AG04449 (cell line): Measurements from ENCODE around the gene CAPG.
"Not testable (repeated sequence)": the region's sequence is repeated elsewhere in the genome, so short reads cannot be mapped to it uniquely, and the experiment has no call there.

Experiments used
- CTCF ChIA-PET: fragments of 350-600 bp; formaldehyde crosslinking; extraction: SDS; loops from one replicate; lab custom pipeline; 2021; ENCODE audit warnings: antibody characterized with exemption; lab: Yijun Ruan, JAX
- POLR2A ChIA-PET: fragments of 400-600, 350-600 bp; formaldehyde crosslinking; extraction: SDS; loops from one replicate; lab custom pipeline; 2020; ENCODE audit warnings: antibody characterized with exemption, inconsistent platforms; lab: Yijun Ruan, JAX
- DNase-seq: peaks from one replicate; pipeline ENCODE4 v3.0.0-alpha.2; 2010; ENCODE audit warnings: low read depth, low spot score
- H3K4me3 ChIP-seq: 2 replicates; pipeline ENCODE4 v1.5.1; 2011; ENCODE audit warnings: low read depth, mild to moderate bottlenecking, control low read depth, low read length
- TF ChIP-seq, protein P1 (sequence below): IDR thresholded peaks from one replicate; pipeline ENCODE4 v1.5.1; 2011; ENCODE audit warnings: mild to moderate bottlenecking, moderate library complexity, low read length, control low read depth, inconsistent platforms; ENCODE audit not compliant: insufficient read depth; ENCODE audit errors: missing control alignments

The CAPG gene

GRCh38 chr2:85439986-85440385, 29.8 kb upstream of the CAPG start:
- ChIA-PET CTCF (interaction anchor here (1.7 to 34.9 kb wide), 2 partner anchors 20 to 108 kb away, joined by 11 to 922 read pairs; partner anchors contain the start of genes GGCX and MAT2A), POLR2A (no interaction called here)
- TF ChIP-seq, protein P1, sequence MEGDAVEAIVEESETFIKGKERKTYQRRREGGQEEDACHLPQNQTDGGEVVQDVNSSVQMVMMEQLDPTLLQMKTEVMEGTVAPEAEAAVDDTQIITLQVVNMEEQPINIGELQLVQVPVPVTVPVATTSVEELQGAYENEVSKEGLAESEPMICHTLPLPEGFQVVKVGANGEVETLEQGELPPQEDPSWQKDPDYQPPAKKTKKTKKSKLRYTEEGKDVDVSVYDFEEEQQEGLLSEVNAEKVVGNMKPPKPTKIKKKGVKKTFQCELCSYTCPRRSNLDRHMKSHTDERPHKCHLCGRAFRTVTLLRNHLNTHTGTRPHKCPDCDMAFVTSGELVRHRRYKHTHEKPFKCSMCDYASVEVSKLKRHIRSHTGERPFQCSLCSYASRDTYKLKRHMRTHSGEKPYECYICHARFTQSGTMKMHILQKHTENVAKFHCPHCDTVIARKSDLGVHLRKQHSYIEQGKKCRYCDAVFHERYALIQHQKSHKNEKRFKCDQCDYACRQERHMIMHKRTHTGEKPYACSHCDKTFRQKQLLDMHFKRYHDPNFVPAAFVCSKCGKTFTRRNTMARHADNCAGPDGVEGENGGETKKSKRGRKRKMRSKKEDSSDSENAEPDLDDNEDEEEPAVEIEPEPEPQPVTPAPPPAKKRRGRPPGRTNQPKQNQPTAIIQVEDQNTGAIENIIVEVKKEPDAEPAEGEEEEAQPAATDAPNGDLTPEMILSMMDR: no peak
- H3K4me3 ChIP-seq: no peak overlapping the region
- DNase-seq: no peak

DNA sequence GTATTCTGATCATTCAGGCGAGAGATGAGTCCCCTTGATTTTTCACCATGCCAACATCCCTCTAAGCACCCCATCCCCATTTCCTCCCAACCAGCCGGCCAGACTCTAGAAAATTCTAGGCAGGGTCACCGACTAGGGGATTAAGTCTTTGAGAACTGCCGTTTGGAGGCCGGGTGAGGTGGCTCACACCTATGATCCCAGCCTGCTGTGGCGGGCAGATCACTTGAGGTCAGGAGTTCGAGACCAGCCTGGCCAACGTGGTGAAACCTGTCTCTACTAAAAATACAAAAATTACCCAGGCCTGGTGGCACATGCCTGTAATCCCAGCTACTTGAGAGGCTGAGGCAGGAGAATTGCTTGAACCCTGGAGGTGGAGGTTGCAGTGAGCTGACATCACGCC, 29.4 kb upstream of the CAPG start:
- H3K4me3 ChIP-seq, DNase-seq: not testable (repeated sequence)
- ChIA-PET POLR2A (interaction anchor here (3.9 kb wide), 1 partner anchor 100 kb away, joined by 47 read pairs; the partner anchor contains the start of gene MAT2A), CTCF (interaction anchor here (34.9 kb wide), 1 partner anchor 108 kb away, joined by 922 read pairs; the partner anchor contains the start of genes GGCX and MAT2A)

- TF ChIP-seq, protein P1: no peak
- ChIA-PET POLR2A (interaction anchor here (3.9 kb wide), 1 partner anchor 101 kb away, joined by 47 read pairs; the partner anchor contains the start of gene MAT2A), CTCF (interaction anchor here (2.2 to 34.9 kb wide), 2 partner anchors 19 to 109 kb away, joined by 15 to 922 read pairs; partner anchors contain the start of genes GGCX and MAT2A)
- DNase-seq: no peak
- H3K4me3 ChIP-seq: no peak overlapping the region
Measured at GRCh38 chr2:85439025-85439472, 28.9 kb upstream of the CAPG start.

GRCh38 chr2:85438201-85439024, 28.2 kb upstream of the CAPG start:
- ChIA-PET CTCF (interaction anchor here (1.5 to 34.9 kb wide), 3 partner anchors 11 to 110 kb away, joined by 3 to 922 read pairs (median 15); partner anchors contain the start of genes GGCX and MAT2A), POLR2A (interaction anchor here (0.6 to 3.9 kb wide), 6 partner anchors 7 to 112 kb away, joined by 3 to 47 read pairs (median 4); partner anchors contain the start of gene MAT2A)
- H3K4me3 ChIP-seq: peak overlapping the region; percentile 45
- TF ChIP-seq, protein P1: no peak
- no peak for DNase-seq

DNA sequence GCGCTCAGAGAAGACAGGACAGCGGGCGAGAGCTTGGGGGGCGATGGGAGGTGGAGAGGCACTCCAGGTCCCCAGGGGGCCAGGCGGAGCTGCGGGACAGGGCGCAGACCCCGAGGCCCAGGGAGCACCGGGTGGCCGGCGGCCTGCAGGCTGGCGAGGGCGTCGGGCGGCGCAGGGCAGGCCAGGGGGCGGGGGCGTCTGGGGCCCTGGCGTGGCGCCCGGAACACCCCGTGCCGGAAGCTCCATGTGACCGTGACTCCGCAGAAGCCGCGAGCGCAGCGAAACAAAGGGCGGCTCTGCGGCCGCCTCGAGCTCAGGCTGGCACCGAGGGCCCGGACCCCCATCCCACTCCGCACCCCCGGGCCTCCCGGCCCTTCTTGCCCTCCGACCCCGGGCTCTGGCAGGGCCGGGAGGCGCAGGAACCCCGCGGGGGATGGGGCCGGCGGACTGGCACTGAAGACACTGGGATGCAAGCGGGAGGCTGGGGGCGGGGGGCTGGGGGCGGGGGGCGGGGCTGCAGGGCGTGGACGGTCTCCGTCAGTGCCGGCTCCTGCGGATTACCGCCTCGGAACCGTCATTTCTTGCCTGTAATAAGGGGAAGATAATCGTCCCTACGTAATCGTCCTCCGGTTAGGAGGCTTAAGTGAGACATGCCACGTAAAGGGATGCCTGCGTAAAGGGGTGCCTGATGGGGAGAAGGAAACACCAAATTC, 27.5 kb upstream of the CAPG start:
- TF ChIP-seq, protein P1: no peak
- H3K4me3 ChIP-seq: peak overlapping the region; percentile 45
- POLR2A ChIA-PET: interaction anchor here (0.7 to 3.9 kb wide), 8 partner anchors 8 to 112 kb away, joined by 3 to 47 read pairs (median 4); partner anchors contain the start of gene MAT2A
- CTCF ChIA-PET: interaction anchor here (0.6 to 34.9 kb wide), 4 partner anchors 10 to 110 kb away, joined by 3 to 922 read pairs (median 9); partner anchors contain the start of genes GGCX and MAT2A
- no peak for DNase-seq

GRCh38 chr2:85436836-85437487, 26.8 kb upstream of the CAPG start:
- no peak for DNase-seq
- CTCF ChIA-PET: interaction anchor here (0.6 to 34.9 kb wide), 4 partner anchors 9 to 111 kb away, joined by 3 to 922 read pairs (median 9); partner anchors contain the start of genes GGCX and MAT2A
- no peak overlapping the region for H3K4me3 ChIP-seq
- TF ChIP-seq, protein P1: no peak
- POLR2A ChIA-PET: interaction anchor here (0.7 to 3.9 kb wide), 7 partner anchors 9 to 113 kb away, joined by 3 to 47 read pairs (median 4); partner anchors contain the start of gene MAT2A
